Amygdala (tissue), 56 donors: Measurements from ENCODE around the gene KHDRBS2.
A peak's percentile ranks its signal among the peaks of the same experiment; 100 is the strongest.

Source experiments
- DNase-seq, 56 donors: peaks; one replicate each; lab custom pipeline; 2025; lab: John Stamatoyannopoulos, UW

KHDRBS2 gene

GRCh38 chr6:62192593-62192992 lies 93.4 kb downstream of the KHDRBS2 start:
- no peak for DNase-seq

- DNase-seq = no peak
These were observed 110.8 kb downstream of the KHDRBS2 start for GRCh38 chr6:62175195-62175594.

GRCh38 chr6:62174548-62174947 lies 111.5 kb downstream of the KHDRBS2 start:
- DNase-seq = no peak

- DNase-seq = no peak
These were observed 118.3 kb downstream of the KHDRBS2 start for GRCh38 chr6:62167736-62168135.

- DNase-seq = no peak
These were observed 123.2 kb downstream of the KHDRBS2 start for GRCh38 chr6:62162858-62163257.

GRCh38 chr6:62152796-62153195 lies 133.2 kb downstream of the KHDRBS2 start:
- DNase-seq = no peak

- peak in 14 of 56 donors; percentile 2 to 39 (median 11) for DNase-seq
These were observed 135.9 kb downstream of the KHDRBS2 start for GRCh38 chr6:62150048-62150663.

GRCh38 chr6:62146954-62147853 lies 138.8 kb downstream of the KHDRBS2 start:
- no peak for DNase-seq

- no peak for DNase-seq
These were observed 156.9 kb downstream of the KHDRBS2 start for GRCh38 chr6:62129127-62129526.

- no peak for DNase-seq
These were observed 166.6 kb downstream of the KHDRBS2 start for GRCh38 chr6:62119401-62119800.

- no peak for DNase-seq
These were observed 182.7 kb downstream of the KHDRBS2 start for GRCh38 chr6:62103186-62103859.

GRCh38 chr6:62102387-62102786 lies 183.6 kb downstream of the KHDRBS2 start:
- DNase-seq = no peak

GRCh38 chr6:62090442-62091229 lies 195.4 kb downstream of the KHDRBS2 start:
- DNase-seq = no peak

GRCh38 chr6:62089781-62090180 lies 196.2 kb downstream of the KHDRBS2 start:
- DNase-seq = no peak

- DNase-seq = no peak
These were observed 200.0 kb downstream of the KHDRBS2 start for GRCh38 chr6:62086047-62086446.

- DNase-seq = no peak
These were observed 210.2 kb downstream of the KHDRBS2 start for GRCh38 chr6:62075869-62076268.

- no peak for DNase-seq
These were observed 226.1 kb downstream of the KHDRBS2 start for GRCh38 chr6:62059901-62060300.

- no peak for DNase-seq
These were observed 228.7 kb downstream of the KHDRBS2 start for GRCh38 chr6:62057300-62057699.

GRCh38 chr6:62045502-62045901 lies 240.5 kb downstream of the KHDRBS2 start:
- no peak for DNase-seq

GRCh38 chr6:62043084-62043483 lies 242.9 kb downstream of the KHDRBS2 start:
- no peak for DNase-seq

- no peak for DNase-seq
These were observed 243.6 kb downstream of the KHDRBS2 start for GRCh38 chr6:62042429-62042828.
